ENCODE data around the gene UBE2G2.

Gene UBE2G2

GRCh38 chr21:44785620-44786335 is 15.8 kb downstream of the UBE2G2 start:
- no peak for DNase-seq (ENCODE audit: low spot score)

GRCh38 chr21:44784810-44785209 is 16.8 kb downstream of the UBE2G2 start:
- DNase-seq (ENCODE audit: low spot score) = no peak

- DNase-seq (ENCODE audit: low spot score) = no peak
Observed at GRCh38 chr21:44783020-44783696, 18.5 kb downstream of the UBE2G2 start.

GRCh38 chr21:44780767-44781459 is 20.7 kb downstream of the UBE2G2 start:
- no peak for DNase-seq (ENCODE audit: low spot score)

- no peak for DNase-seq (ENCODE audit: low spot score)
Observed at GRCh38 chr21:44780137-44780502, 21.5 kb downstream of the UBE2G2 start.

- no peak for DNase-seq (ENCODE audit: low spot score)
Observed at GRCh38 chr21:44779417-44780136, 22.0 kb downstream of the UBE2G2 start.

- no peak for DNase-seq (ENCODE audit: low spot score)
Observed at GRCh38 chr21:44778983-44779382, 22.6 kb downstream of the UBE2G2 start.

GRCh38 chr21:44778499-44778911 is 23.1 kb downstream of the UBE2G2 start:
- DNase-seq (ENCODE audit: low spot score) = no peak

GRCh38 chr21:44778094-44778493 is 23.5 kb downstream of the UBE2G2 start:
- no peak for DNase-seq (ENCODE audit: low spot score)

GRCh38 chr21:44774972-44775371 is 26.6 kb downstream of the UBE2G2 start:
- no peak for DNase-seq (ENCODE audit: low spot score)

GRCh38 chr21:44773291-44773932 is 28.2 kb downstream of the UBE2G2 start:
- DNase-seq (ENCODE audit: low spot score) = no peak

GRCh38 chr21:44771896-44772525 is 29.6 kb downstream of the UBE2G2 start:
- DNase-seq (ENCODE audit: low spot score) = no peak

GRCh38 chr21:44767834-44768831 is 33.5 kb downstream of the UBE2G2 start:
- DNase-seq (ENCODE audit: low spot score) = no peak

GRCh38 chr21:44766818-44767354 is 34.7 kb downstream of the UBE2G2 start:
- DNase-seq (ENCODE audit: low spot score) = no peak

GRCh38 chr21:44766014-44766817 is 35.4 kb downstream of the UBE2G2 start:
- DNase-seq (ENCODE audit: low spot score) = no peak

GRCh38 chr21:44765231-44766013 is 36.2 kb downstream of the UBE2G2 start:
- DNase-seq (ENCODE audit: low spot score) = peak; percentile 33

GRCh38 chr21:44764319-44765230 is 37.0 kb downstream of the UBE2G2 start:
- DNase-seq (ENCODE audit: low spot score) = no peak

Data from LoVo (cell line).